Activated naive CD8-positive, alpha-beta T cell (primary cell): Measurements from ENCODE around the gene MYRF.

Source experiments
- H3K27ac Mint-ChIP-seq: one replicate; pipeline ENCODE4 v1.8.0; 2021; ENCODE audit warnings: mixed read lengths
- H3K27me3 Mint-ChIP-seq: one replicate; pipeline ENCODE4 v1.8.0; 2021; ENCODE audit warnings: mixed read lengths
- H3K36me3 Mint-ChIP-seq: one replicate; pipeline ENCODE4 v1.8.0; 2021; ENCODE audit warnings: mixed read lengths
- H3K4me1 Mint-ChIP-seq: one replicate; pipeline ENCODE4 v1.8.0; 2021; ENCODE audit warnings: low read depth, mixed read lengths
- H3K4me3 Mint-ChIP-seq: one replicate; pipeline ENCODE4 v1.8.0; 2021; ENCODE audit warnings: mild to moderate bottlenecking, mixed read lengths
- H3K9me3 Mint-ChIP-seq: one replicate; pipeline ENCODE4 v1.8.0; 2021; ENCODE audit warnings: low read depth, mixed read lengths

The MYRF gene

DNA sequence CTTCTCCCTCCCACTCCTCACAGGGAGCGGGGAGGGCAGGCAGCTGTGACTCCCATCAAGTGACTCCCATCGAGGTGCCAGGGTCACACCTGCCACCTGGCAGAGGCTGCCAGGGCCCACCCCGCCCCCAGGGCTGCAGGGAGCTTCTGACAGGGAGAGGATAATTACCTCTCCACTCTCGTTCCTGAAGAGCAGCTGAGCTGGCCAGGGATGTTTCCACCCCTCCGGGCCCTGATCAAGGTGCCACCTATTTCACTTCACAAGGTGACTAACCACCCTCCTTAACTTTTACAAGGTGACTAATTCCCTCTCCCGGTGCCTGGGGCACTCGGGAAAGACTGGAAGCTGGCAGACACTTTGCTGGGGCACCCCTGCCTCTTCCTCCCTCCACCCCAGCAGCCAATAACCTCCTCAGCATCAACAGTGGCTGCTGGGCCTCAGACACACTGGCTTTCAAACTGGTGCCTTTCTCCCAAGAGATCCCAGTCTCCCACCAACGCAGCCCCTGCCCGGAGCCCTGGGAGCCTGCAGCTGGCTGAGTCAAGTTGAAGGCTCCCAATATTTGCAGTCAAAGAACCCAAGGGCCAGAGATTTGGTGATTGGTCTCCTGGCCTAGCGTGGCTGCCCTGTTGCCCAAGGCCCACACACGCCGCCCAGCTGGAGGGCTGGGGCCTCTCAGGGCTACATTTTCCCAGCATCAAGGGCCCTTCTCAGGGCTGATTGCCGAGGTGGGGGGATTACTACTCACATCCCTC lies 22.0 kb upstream of the MYRF start:
- Mint-ChIP-seq H3K9me3 (no peaks in the 10 kb centered on the region), H3K27ac (no peak overlapping the region), H3K27me3 (no peaks in the 10 kb centered on the region), H3K36me3 (no peaks in the 10 kb centered on the region), H3K4me3 (no peak overlapping the region), H3K4me1 (peaks cover 3% of the 10 kb centered on the region)

DNA sequence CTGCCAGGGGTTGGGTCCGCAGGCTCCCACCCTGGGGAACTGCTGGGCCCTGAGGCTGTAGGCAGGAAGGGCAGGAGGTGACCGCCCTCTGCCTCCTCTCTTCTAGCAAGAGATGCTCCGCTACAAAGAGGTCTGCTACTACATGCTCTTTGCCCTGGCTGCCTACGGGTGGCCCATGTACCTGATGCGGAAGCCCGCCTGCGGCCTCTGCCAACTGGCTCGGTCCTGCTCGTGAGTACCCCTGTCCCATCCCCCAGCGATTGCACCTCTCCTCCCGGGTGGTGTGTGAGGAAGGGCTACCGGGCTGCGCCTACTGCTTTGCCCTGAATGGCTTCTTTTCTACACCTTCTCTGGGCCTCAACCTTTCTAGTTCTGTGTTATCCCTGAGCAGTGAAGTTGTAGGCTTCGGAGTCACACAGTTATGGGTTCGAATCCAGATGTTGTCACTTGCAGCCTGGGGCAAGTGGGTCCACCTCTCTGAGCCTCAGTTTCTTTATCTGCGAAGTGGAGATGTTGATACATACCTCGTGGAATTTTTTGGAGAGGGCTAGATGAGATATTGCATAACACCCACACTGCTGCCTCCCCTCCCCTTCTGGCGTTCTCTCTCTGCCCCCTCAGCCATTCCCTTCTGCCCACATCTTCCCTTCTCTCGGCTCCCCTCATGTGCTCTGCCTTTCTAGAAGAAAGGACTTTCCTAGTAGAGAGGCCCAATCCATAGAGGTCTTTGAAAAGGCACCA lies 21.1 kb upstream of the MYRF start:
- H3K9me3 Mint-ChIP-seq, result no peaks in the 10 kb centered on the region
- peaks cover 3% of the 10 kb centered on the region for H3K4me1 Mint-ChIP-seq
- H3K27me3 Mint-ChIP-seq, result no peaks in the 10 kb centered on the region
- H3K4me3 Mint-ChIP-seq, result no peak overlapping the region
- H3K27ac Mint-ChIP-seq, result no peak overlapping the region
- H3K36me3 Mint-ChIP-seq, result no peaks in the 10 kb centered on the region

- peaks cover 3% of the 10 kb centered on the region for H3K4me1 Mint-ChIP-seq
Observed at GRCh38 chr11:61731952-61732675, 20.3 kb upstream of the MYRF start.

GRCh38 chr11:61732705-61733104 lies 19.7 kb upstream of the MYRF start:
- no peaks in the 10 kb centered on the region for H3K9me3 Mint-ChIP-seq
- no peaks in the 10 kb centered on the region for H3K27me3 Mint-ChIP-seq
- peaks cover 3% of the 10 kb centered on the region for H3K4me1 Mint-ChIP-seq
- H3K27ac Mint-ChIP-seq, result no peak overlapping the region
- H3K36me3 Mint-ChIP-seq, result no peaks in the 10 kb centered on the region
- H3K4me3 Mint-ChIP-seq, result no peak overlapping the region

More at GRCh38 chr11:61731952-61732675, 20.3 kb upstream of the MYRF start:
- Mint-ChIP-seq H3K9me3 (no peaks in the 10 kb centered on the region), H3K27me3 (no peaks in the 10 kb centered on the region), H3K36me3 (no peaks in the 10 kb centered on the region), H3K4me3 (no peak overlapping the region), H3K27ac (no peak overlapping the region)

DNA sequence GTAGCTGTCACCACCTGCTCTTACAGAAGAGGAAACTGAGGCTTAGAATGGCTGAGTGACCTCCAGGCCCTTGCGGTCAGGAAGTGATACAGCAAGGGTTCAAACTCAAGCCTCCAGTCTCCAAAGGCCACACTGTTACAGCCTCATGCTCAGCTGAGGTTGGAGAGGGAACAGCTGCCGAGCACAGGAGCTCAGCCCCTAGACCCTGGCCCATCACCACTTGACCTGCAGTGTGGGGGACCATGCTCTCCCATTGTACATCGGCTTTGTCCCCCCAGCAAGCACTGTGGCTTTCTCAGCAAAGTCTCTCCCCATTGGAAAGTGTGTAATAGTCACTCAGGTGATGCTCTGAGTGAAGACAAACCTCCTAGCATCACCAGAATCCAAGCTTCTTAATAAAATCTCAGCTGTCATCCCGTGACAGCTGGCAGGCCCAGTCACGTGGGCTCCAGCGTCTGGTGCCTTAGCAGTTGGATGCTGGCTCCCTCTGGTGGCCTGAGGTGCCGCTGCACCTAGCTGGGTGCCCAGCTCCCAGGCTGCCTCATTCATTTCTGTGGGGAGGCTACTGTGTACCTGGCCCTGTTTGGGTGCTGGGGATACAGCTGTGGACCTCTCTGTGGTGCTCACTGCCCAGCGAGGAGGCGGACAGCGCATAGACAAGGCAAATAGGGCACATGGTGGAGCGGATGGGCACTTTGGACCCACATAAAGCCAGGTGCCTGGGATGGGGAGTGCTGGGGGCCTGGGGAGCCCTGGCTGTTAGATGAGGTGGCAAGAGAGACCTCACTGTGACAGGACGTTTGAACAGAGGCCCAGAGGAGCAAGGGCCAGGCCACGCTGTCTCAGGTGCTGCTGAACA lies 19.1 kb upstream of the MYRF start:
- Mint-ChIP-seq H3K27ac (no peak overlapping the region), H3K4me3 (no peak overlapping the region), H3K27me3 (no peaks in the 10 kb centered on the region), H3K4me1 (peaks cover 3% of the 10 kb centered on the region), H3K36me3 (no peaks in the 10 kb centered on the region), H3K9me3 (no peaks in the 10 kb centered on the region)

- H3K27me3 Mint-ChIP-seq, result no peaks in the 10 kb centered on the region
- no peak overlapping the region for H3K27ac Mint-ChIP-seq
- no peaks in the 10 kb centered on the region for H3K36me3 Mint-ChIP-seq
- H3K4me1 Mint-ChIP-seq, result peaks cover 3% of the 10 kb centered on the region
- no peaks in the 10 kb centered on the region for H3K9me3 Mint-ChIP-seq
- H3K4me3 Mint-ChIP-seq, result no peak overlapping the region
Observed at GRCh38 chr11:61734767-61735166, 17.7 kb upstream of the MYRF start.

DNA sequence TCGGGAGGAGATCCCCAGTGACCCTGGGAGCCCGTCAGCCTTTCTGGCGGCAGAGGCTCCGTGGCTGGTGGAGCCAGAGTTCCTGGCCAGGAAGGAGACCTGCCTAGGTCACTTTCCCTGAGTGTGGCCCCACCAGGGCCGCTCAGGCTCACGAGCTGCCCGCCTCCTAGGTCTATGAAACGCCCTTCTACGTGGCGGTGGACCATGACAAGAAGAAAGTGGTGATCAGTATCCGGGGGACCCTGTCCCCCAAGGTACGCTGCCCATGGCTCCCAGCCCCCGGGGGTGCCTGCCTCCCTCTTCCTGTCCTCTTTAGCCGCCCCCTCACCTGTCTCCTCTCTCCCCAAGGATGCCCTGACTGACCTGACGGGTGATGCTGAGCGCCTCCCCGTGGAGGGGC lies 17.0 kb upstream of the MYRF start:
- peaks cover 3% of the 10 kb centered on the region for H3K4me1 Mint-ChIP-seq
- H3K9me3 Mint-ChIP-seq, result no peaks in the 10 kb centered on the region
- no peak overlapping the region for H3K4me3 Mint-ChIP-seq
- H3K27ac Mint-ChIP-seq, result no peak overlapping the region
- no peaks in the 10 kb centered on the region for H3K27me3 Mint-ChIP-seq
- no peaks in the 10 kb centered on the region for H3K36me3 Mint-ChIP-seq

DNA sequence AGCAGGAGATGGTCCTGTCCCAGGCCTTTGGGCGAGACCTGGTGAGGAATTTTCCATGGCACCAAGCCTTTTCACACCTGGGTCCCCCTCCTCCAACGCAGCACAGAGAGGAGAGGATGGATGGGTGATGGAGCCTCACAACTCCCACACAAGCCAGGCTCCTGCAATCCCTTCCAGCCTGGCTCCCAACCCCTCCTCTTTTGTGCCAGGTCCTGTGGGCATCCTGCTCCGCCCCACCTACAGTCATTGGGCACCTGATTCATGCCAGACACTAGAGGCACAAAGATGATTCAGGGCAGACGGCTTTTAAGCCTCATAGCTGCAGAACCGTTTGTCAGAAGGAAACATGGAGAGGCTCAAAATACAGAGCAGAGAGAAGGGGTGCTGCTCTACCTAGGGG lies 16.1 kb upstream of the MYRF start:
- H3K4me1 Mint-ChIP-seq, result peaks cover 3% of the 10 kb centered on the region
- no peak overlapping the region for H3K27ac Mint-ChIP-seq
- no peaks in the 10 kb centered on the region for H3K27me3 Mint-ChIP-seq
- H3K9me3 Mint-ChIP-seq, result no peaks in the 10 kb centered on the region
- H3K4me3 Mint-ChIP-seq, result no peak overlapping the region
- H3K36me3 Mint-ChIP-seq, result no peaks in the 10 kb centered on the region

- Mint-ChIP-seq H3K9me3 (no peaks in the 10 kb centered on the region), H3K4me1 (peaks cover 3% of the 10 kb centered on the region), H3K27me3 (no peaks in the 10 kb centered on the region), H3K27ac (no peak overlapping the region), H3K36me3 (no peaks in the 10 kb centered on the region), H3K4me3 (no peak overlapping the region)
Observed at GRCh38 chr11:61737131-61737530, 15.3 kb upstream of the MYRF start.

DNA sequence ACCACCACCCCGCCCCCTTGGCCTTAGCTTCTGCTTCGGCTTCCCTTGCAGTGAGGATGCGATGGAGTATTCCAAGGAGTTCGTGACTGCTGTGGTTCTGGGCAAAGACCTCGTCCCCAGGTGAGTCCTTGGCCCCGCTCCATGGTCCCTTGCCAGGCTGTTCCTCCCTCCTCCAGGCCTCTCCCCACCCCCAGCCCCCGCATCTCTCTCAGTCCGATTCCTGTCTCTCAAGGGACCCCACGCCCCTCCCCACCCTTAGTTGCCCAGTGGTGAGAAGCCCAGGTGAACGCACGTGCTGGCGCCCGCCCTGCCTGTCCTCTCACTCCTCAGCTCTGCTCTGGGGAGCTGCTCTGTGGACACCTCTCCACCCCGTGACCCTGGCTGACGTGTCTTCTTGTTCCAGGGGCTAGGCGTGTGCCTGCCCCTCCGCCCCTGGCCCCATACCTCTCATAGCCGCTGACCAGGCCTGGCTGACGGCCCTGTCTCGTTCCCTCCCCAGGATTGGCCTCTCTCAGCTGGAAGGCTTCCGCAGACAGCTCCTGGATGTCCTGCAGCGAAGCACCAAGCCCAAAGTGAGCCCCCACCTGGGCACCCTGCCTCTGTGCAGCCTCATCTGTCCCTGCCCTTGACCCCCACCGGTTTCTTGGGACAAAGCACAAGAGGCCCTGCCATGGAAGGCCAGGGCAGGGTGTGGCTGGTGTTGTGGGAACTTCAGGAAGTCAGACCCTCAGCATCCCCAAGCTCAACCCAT lies 14.6 kb upstream of the MYRF start:
- no peak overlapping the region for H3K4me3 Mint-ChIP-seq
- H3K9me3 Mint-ChIP-seq, result no peaks in the 10 kb centered on the region
- H3K27ac Mint-ChIP-seq, result no peak overlapping the region
- H3K27me3 Mint-ChIP-seq, result no peaks in the 10 kb centered on the region
- H3K36me3 Mint-ChIP-seq, result no peaks in the 10 kb centered on the region
- peaks cover 3% of the 10 kb centered on the region for H3K4me1 Mint-ChIP-seq

DNA sequence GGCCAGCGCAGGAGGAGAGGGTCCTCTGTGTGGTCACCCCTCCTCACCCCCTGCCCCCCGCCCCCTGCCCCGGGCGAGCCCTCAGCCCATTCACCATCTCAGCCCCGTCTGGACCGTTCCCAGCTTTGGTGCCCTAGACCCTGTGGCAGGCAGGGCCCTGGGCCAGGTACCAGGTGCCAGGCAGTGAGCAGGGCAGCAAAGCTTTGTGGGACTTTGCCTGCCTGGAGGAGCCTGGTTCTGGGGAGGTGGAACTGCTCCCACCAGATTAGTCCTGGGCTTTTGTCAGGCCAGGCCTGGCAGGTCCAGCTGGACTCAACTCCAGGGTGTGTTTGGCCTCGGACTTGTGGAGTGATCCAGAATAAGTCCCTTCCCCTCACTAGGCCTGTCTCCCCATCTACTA lies 13.7 kb upstream of the MYRF start:
- Mint-ChIP-seq H3K9me3 (no peaks in the 10 kb centered on the region), H3K4me1 (no peaks in the 10 kb centered on the region), H3K36me3 (no peaks in the 10 kb centered on the region), H3K27ac (no peak overlapping the region), H3K27me3 (no peaks in the 10 kb centered on the region), H3K4me3 (no peak overlapping the region)

- no peaks in the 10 kb centered on the region for H3K4me1 Mint-ChIP-seq
- no peak overlapping the region for H3K27ac Mint-ChIP-seq
- no peak overlapping the region for H3K4me3 Mint-ChIP-seq
- H3K27me3 Mint-ChIP-seq, result no peaks in the 10 kb centered on the region
- H3K36me3 Mint-ChIP-seq, result no peaks in the 10 kb centered on the region
- no peaks in the 10 kb centered on the region for H3K9me3 Mint-ChIP-seq
Observed at GRCh38 chr11:61739413-61739812, 13.0 kb upstream of the MYRF start.

GRCh38 chr11:61739966-61740365 lies 12.5 kb upstream of the MYRF start:
- no peaks in the 10 kb centered on the region for H3K27me3 Mint-ChIP-seq
- no peak overlapping the region for H3K27ac Mint-ChIP-seq
- H3K36me3 Mint-ChIP-seq, result no peaks in the 10 kb centered on the region
- no peaks in the 10 kb centered on the region for H3K4me1 Mint-ChIP-seq
- no peak overlapping the region for H3K4me3 Mint-ChIP-seq
- no peaks in the 10 kb centered on the region for H3K9me3 Mint-ChIP-seq

GRCh38 chr11:61742391-61742790 lies 10.0 kb upstream of the MYRF start:
- Mint-ChIP-seq H3K4me3 (no peak overlapping the region), H3K4me1 (no peaks in the 10 kb centered on the region), H3K36me3 (no peaks in the 10 kb centered on the region), H3K9me3 (no peaks in the 10 kb centered on the region), H3K27ac (no peak overlapping the region), H3K27me3 (no peaks in the 10 kb centered on the region)
